ENCODE data around the gene TEKTIP1. TPM values are rescaled to one million over a fixed set of nuclear protein-coding genes. Genes with fewer than 3 reads are reported as not detected.

Gene TEKTIP1
- total RNA-seq, 4 donors from 2014 or later = 2.5 to 5.2 TPM; not detected in 2

- Histone ChIP-seq H3K9me3 (no peaks in the 10 kb centered on the region), H3K4me3 (no peak overlapping the region), H3K27ac (no peak overlapping the region), H3K27me3 (no peaks in the 10 kb centered on the region), H3K4me1 (peaks cover 0 to 20% (median 10%) of the 10 kb centered on the region in 4 donors), H3K36me3 (peaks cover 0 to 21% (median 2%) of the 10 kb centered on the region in 4 donors)
- no peak for TF ChIP-seq POLR2AphosphoS5 (IDR thresholded peaks at IDR 0.05)
- TF ChIP-seq, protein P1, sequence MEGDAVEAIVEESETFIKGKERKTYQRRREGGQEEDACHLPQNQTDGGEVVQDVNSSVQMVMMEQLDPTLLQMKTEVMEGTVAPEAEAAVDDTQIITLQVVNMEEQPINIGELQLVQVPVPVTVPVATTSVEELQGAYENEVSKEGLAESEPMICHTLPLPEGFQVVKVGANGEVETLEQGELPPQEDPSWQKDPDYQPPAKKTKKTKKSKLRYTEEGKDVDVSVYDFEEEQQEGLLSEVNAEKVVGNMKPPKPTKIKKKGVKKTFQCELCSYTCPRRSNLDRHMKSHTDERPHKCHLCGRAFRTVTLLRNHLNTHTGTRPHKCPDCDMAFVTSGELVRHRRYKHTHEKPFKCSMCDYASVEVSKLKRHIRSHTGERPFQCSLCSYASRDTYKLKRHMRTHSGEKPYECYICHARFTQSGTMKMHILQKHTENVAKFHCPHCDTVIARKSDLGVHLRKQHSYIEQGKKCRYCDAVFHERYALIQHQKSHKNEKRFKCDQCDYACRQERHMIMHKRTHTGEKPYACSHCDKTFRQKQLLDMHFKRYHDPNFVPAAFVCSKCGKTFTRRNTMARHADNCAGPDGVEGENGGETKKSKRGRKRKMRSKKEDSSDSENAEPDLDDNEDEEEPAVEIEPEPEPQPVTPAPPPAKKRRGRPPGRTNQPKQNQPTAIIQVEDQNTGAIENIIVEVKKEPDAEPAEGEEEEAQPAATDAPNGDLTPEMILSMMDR (IDR thresholded peaks at IDR 0.05) = no peak
- no peak for TF ChIP-seq EP300 (IDR thresholded peaks at IDR 0.05; ENCODE audit: low read depth)
- no peak for TF ChIP-seq POLR2A (IDR thresholded peaks at IDR 0.05)
- WGBS, 2 donors (ENCODE audit: low coverage in 1 of 2) = 95 to 100% methylated on average over 3 to 5 of the region's 5 CpGs
- DNase-seq = no peak
- intact Hi-C loops (cut with DNase I; ENCODE audit: low total_unique reads) (no loop called here), in situ Hi-C loops (cut with MboI; ENCODE audit: low pct_ligation_motif_present in 1 of 4, low pct_unique_long_range_greater_than_20kb in 1 of 4, low sequenced_read_pairs in 3 of 4) (no loop called here)
Measured at GRCh38 chr19:3497757-3498520, 41.0 kb upstream of the TEKTIP1 start.

- TF ChIP-seq, protein P1 (IDR thresholded peaks at IDR 0.05) = no peak
- TF ChIP-seq POLR2A (IDR thresholded peaks at IDR 0.05) (no peak), EP300 (IDR thresholded peaks at IDR 0.05; ENCODE audit: low read depth) (no peak), POLR2AphosphoS5 (IDR thresholded peaks at IDR 0.05) (no peak)
- in situ Hi-C loops (cut with MboI; ENCODE audit: low pct_ligation_motif_present in 1 of 4, low pct_unique_long_range_greater_than_20kb in 1 of 4, low sequenced_read_pairs in 3 of 4) = no loop called here
- Histone ChIP-seq H3K4me3 (peak overlapping the region; percentile 73 to 96 (median 94)), H3K36me3 (peaks cover 0 to 10% (median 2%) of the 10 kb centered on the region in 4 donors), H3K27me3 (no peaks in the 10 kb centered on the region), H3K4me1 (peaks cover 0 to 20% (median 10%) of the 10 kb centered on the region in 4 donors), H3K9me3 (no peaks in the 10 kb centered on the region), H3K27ac (peak overlapping the region; percentile 85 to 92 (median 88))
- WGBS, 2 donors (ENCODE audit: low coverage in 1 of 2) = 24 to 36% methylated on average over 4 to 18 of the region's 18 CpGs
- no peak for DNase-seq
- intact Hi-C loops (cut with DNase I; ENCODE audit: low total_unique reads) = no loop called here
Measured at GRCh38 chr19:3499738-3500428, 39.1 kb upstream of the TEKTIP1 start.

GRCh38 chr19:3500429-3501101 is 38.4 kb upstream of the TEKTIP1 start, which contains the start of gene DOHH:
Gene DOHH, minus strand, starts transcription at chr19:3500674. Its CDS starts 3,860 bp downstream, at chr19:3496814.
- DNase-seq = peak; percentile 97
- Histone ChIP-seq H3K4me1 (peaks cover 5 to 25% (median 14%) of the 10 kb centered on the region in 4 donors), H3K27ac (peak within 1 kb of the TSS; percentile 85 to 92 (median 88)), H3K9me3 (no peaks in the 10 kb centered on the region), H3K4me3 (peak within 1 kb of the TSS; percentile 73 to 96 (median 94)), H3K27me3 (no peaks in the 10 kb centered on the region), H3K36me3 (peaks cover 0 to 4% (median 0%) of the 10 kb centered on the region in 4 donors)
- no peak for TF ChIP-seq EP300 (IDR thresholded peaks at IDR 0.05; ENCODE audit: low read depth)
- peak; percentile 58 for TF ChIP-seq POLR2A (IDR thresholded peaks at IDR 0.05)
- TF ChIP-seq POLR2AphosphoS5 (IDR thresholded peaks at IDR 0.05) = peak; percentile 55 to 76 (median 63)
- intact Hi-C loops (cut with DNase I; ENCODE audit: low total_unique reads) = no loop called here
- in situ Hi-C loops (cut with MboI; ENCODE audit: low pct_ligation_motif_present in 1 of 4, low pct_unique_long_range_greater_than_20kb in 1 of 4, low sequenced_read_pairs in 3 of 4) = no loop called here
- 0% methylated on average over 5 to 37 of the region's 52 CpGs for WGBS, 2 donors (ENCODE audit: low coverage in 1 of 2)

- Histone ChIP-seq H3K27ac (no peak overlapping the region), H3K4me1 (peaks cover 5 to 25% (median 15%) of the 10 kb centered on the region in 4 donors), H3K4me3 (no peak overlapping the region), H3K36me3 (no peaks in the 10 kb centered on the region), H3K9me3 (no peaks in the 10 kb centered on the region), H3K27me3 (no peaks in the 10 kb centered on the region)
- no peak for DNase-seq
- WGBS, 2 donors (ENCODE audit: low coverage in 1 of 2) = 93% methylated on average over 3 of the region's 3 CpGs; no CpG with 5 or more reads in 1 of the 2 donors
- in situ Hi-C loops (cut with MboI; ENCODE audit: low pct_ligation_motif_present in 1 of 4, low pct_unique_long_range_greater_than_20kb in 1 of 4, low sequenced_read_pairs in 3 of 4) (no loop called here), intact Hi-C loops (cut with DNase I; ENCODE audit: low total_unique reads) (no loop called here)
- no peak for TF ChIP-seq POLR2A (IDR thresholded peaks at IDR 0.05)
- TF ChIP-seq POLR2AphosphoS5 (IDR thresholded peaks at IDR 0.05) = no peak
- TF ChIP-seq, protein P1 (IDR thresholded peaks at IDR 0.05) = no peak
- TF ChIP-seq EP300 (IDR thresholded peaks at IDR 0.05; ENCODE audit: low read depth) = no peak
Measured at GRCh38 chr19:3501780-3502179, 37.2 kb upstream of the TEKTIP1 start.
